A673 (cell line): ENCODE measurements around the gene STX1A. TPM values are rescaled to one million over a fixed set of nuclear protein-coding genes. Genes with fewer than 3 reads are reported as not detected.
A peak's percentile ranks its signal among the peaks of the same experiment; 100 is the strongest.

ENCODE experiments used
- BruUV-seq: library from RNA; stranded (reverse); fragments of 400-500 nt; replicated peaks from 2 replicates; lab custom pipeline; 2021; lab: Mats Ljungman, UMichigan
- CTCF ChIA-PET: fragments of 300-600 bp; sonication (Branson Sonifier 250); formaldehyde crosslinking; loops from one replicate; lab custom pipeline; 2022; ENCODE audit warnings: antibody characterized with exemption; lab: Charles Lee
- POLR2A ChIA-PET: fragments of 300-600 bp; sonication (Branson Sonifier 250); formaldehyde crosslinking; loops from one replicate; lab custom pipeline; 2022; ENCODE audit warnings: antibody characterized with exemption; ENCODE audit not compliant: low non-redundant PET; lab: Charles Lee
- DNase-seq: peaks from one replicate; pipeline ENCODE4 v3.0.0-alpha.2; 2015; ENCODE audit warnings: low spot score
- H3K27ac ChIP-seq: fragments of 200-600 bp; sonication (generic); 2 replicates; pipeline ENCODE4 v1.5.1; 2016; ENCODE audit warnings: mixed run types, low read depth, mild to moderate bottlenecking, mixed read lengths, antibody characterized with exemption, low read length; ENCODE audit not compliant: poor library complexity, severe bottlenecking
- H3K27me3 ChIP-seq: fragments of 200-600 bp; sonication (generic); replicated peaks from 2 replicates; pipeline ENCODE4 v1.6.1; 2017; ENCODE audit warnings: mixed run types, low read depth, mild to moderate bottlenecking, mixed read lengths, antibody characterized with exemption, low read length; ENCODE audit not compliant: insufficient read depth, poor library complexity
- H3K36me3 ChIP-seq: fragments of 200-600 bp; sonication (generic); 2 replicates; pipeline ENCODE4 v1.6.1; 2016; ENCODE audit warnings: mixed run types, mild to moderate bottlenecking, mixed read lengths, antibody characterized with exemption, low read length; ENCODE audit not compliant: insufficient read depth, poor library complexity, severe bottlenecking
- H3K4me1 ChIP-seq: fragments of 200-600 bp; sonication (generic); 2 replicates; pipeline ENCODE4 v1.6.1; 2017; ENCODE audit warnings: mixed run types, mild to moderate bottlenecking, mixed read lengths, antibody characterized with exemption, low read length; ENCODE audit not compliant: insufficient read depth, poor library complexity, severe bottlenecking
- H3K4me3 ChIP-seq: fragments of 200-600 bp; sonication (generic); 2 replicates; pipeline ENCODE4 v1.5.1; 2016; ENCODE audit warnings: low read depth, mixed run types, mild to moderate bottlenecking, mixed read lengths, low read length; ENCODE audit not compliant: poor library complexity, severe bottlenecking
- H3K9me3 ChIP-seq: fragments of 200-600 bp; sonication (generic); 2 replicates; pipeline ENCODE4 v1.6.1; 2016; ENCODE audit warnings: mixed run types, low read depth, mild to moderate bottlenecking, mixed read lengths, antibody characterized with exemption, low read length; ENCODE audit not compliant: poor library complexity, severe bottlenecking
- EZH2 ChIP-seq: fragments of 200-600 bp; sonication (generic); IDR thresholded peaks from 2 replicates; pipeline ENCODE4 v1.6.1; 2017; ENCODE audit warnings: borderline replicate concordance, low read depth, mild to moderate bottlenecking, mixed read lengths, antibody characterized with exemption, low read length; ENCODE audit not compliant: poor library complexity, severe bottlenecking
- intact Hi-C: fragments of 100-400 bp; cut with micrococcal nuclease; formaldehyde crosslinking; loops from one replicate; pipeline ENCODE4 v1.10.0; 2022; ENCODE audit not compliant: unreplicated experiment
- total RNA-seq: library from RNA; stranded (reverse); gene quantifications from 2 replicates; pipeline ENCODE4 v1.2.3, GENCODE V29; 2021
- TF ChIP-seq, protein P1 (sequence below): fragments of 300-800, 200-600 bp; sonication (generic); conservative IDR thresholded peaks from 2 replicates; pipeline ENCODE4 v1.5.1; 2017; ENCODE audit warnings: low read depth, mild to moderate bottlenecking, antibody characterized with exemption, low read length, moderate library complexity, mixed read lengths

The STX1A gene
- total RNA-seq, 1 experiment from 2014 or later, result 47.1 TPM

DNA sequence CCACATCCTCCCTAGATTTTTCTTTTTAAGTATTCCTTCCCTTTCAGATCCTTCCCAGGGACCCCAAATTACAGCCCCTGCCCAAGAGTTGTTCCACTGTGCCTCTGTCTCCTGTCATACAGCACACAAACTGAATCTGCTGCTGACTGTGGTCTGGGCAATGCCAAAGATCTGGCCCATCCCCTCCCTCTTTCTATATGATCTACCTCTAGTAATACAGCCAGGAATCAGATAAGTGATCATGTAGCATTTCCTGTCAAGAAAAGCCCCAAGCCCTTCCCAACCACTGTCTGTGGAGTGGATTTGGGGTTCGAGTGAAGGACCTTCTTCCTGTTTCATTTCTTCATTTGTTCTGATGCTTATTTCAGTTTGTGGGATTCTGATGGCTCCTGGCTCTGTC is 6.7 kb downstream of the STX1A start:
- no peak for TF ChIP-seq EZH2
- TF ChIP-seq, protein P1, sequence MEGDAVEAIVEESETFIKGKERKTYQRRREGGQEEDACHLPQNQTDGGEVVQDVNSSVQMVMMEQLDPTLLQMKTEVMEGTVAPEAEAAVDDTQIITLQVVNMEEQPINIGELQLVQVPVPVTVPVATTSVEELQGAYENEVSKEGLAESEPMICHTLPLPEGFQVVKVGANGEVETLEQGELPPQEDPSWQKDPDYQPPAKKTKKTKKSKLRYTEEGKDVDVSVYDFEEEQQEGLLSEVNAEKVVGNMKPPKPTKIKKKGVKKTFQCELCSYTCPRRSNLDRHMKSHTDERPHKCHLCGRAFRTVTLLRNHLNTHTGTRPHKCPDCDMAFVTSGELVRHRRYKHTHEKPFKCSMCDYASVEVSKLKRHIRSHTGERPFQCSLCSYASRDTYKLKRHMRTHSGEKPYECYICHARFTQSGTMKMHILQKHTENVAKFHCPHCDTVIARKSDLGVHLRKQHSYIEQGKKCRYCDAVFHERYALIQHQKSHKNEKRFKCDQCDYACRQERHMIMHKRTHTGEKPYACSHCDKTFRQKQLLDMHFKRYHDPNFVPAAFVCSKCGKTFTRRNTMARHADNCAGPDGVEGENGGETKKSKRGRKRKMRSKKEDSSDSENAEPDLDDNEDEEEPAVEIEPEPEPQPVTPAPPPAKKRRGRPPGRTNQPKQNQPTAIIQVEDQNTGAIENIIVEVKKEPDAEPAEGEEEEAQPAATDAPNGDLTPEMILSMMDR, result no peak
- peak overlapping the region; percentile 42 for H3K27ac ChIP-seq
- BruUV-seq, result no TSS peak
- no peaks in the 10 kb centered on the region for H3K9me3 ChIP-seq
- POLR2A ChIA-PET, result no interaction called here
- peaks cover 54% of the 10 kb centered on the region for H3K4me1 ChIP-seq
- CTCF ChIA-PET, result no interaction called here
- intact Hi-C loops, result no loop called here
- no peaks in the 10 kb centered on the region for H3K27me3 ChIP-seq
- no peak overlapping the region for H3K4me3 ChIP-seq
- peaks cover 3% of the 10 kb centered on the region for H3K36me3 ChIP-seq
- DNase-seq, result no peak

DNA sequence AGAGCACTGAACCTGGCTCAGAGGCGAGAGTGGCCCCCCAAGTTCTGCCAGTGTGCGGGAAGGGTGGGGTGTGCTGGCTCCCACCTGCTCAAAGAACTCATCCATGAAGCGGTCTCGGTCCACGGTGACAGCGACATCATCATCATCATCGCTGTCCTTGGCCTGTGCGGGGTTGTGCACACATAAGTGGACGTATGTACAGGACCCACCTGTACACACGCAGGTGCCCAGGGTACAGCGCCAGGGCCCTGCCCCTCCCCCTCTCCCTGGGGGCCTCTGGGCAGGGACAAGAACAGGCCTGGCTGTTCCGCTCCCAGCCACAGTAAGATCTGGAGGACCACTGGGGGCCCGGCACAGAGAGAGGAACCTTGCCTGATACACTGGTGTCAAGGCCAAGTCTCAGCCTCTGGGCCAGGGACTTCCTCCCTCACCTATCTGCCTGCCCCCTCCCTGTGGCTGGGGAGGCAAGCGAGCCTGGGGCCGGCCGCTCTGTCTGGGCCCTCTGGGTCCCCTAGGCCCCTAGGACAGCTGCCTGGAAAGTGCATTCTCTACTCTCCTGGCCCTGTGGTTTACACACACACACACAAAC is 10.4 kb downstream of the STX1A start:
- BruUV-seq, result no TSS peak
- intact Hi-C loops, result no loop called here
- CTCF ChIA-PET, result no interaction called here
- H3K27ac ChIP-seq, result peak overlapping the region; percentile 57
- POLR2A ChIA-PET, result interaction anchor here (0.6 kb wide), 1 partner anchor 80 kb away, joined by 5 read pairs; no protein-coding TSS in a partner anchor
- no peaks in the 10 kb centered on the region for H3K9me3 ChIP-seq
- no peaks in the 10 kb centered on the region for H3K27me3 ChIP-seq
- TF ChIP-seq, protein P1, result no peak
- no peak for TF ChIP-seq EZH2
- no peak overlapping the region for H3K4me3 ChIP-seq
- peaks cover 3% of the 10 kb centered on the region for H3K36me3 ChIP-seq
- H3K4me1 ChIP-seq, result peaks cover 66% of the 10 kb centered on the region
- no peak for DNase-seq

DNA sequence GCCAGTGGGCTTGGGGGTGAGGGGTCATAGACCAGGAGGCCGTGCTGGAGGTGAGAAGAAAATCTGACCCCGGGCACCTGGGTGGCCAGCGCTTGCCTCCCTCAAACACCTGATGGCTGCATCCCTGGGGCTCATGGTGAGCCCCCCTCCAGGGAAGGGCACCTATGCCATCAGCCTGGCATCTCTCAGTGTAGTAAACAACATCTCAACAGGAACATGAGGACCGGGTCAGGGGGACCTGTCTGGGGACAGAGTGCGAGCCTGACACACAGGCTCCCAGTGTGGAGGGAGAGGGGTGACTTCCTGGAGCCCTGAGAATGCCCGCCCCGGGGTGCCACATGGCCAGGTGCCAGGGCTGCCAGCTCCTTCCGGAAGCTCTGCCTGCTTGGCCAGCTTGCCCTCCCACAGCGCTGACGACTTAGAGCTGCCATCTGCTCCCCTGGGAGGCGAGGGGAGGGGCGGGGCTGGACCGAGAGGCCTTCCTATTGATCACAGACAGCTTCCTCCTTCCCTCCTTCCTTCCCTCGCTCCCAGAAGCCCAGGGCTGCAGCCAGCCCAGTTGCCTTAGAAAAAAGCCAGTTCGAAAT is 12.3 kb downstream of the STX1A start:
- Histone ChIP-seq H3K27ac (peak overlapping the region; percentile 97), H3K4me1 (peaks cover 73% of the 10 kb centered on the region), H3K36me3 (peaks cover 16% of the 10 kb centered on the region), H3K27me3 (no peaks in the 10 kb centered on the region), H3K4me3 (no peak overlapping the region), H3K9me3 (no peaks in the 10 kb centered on the region)
- peak; percentile 97 for DNase-seq
- POLR2A ChIA-PET, result interaction anchor here (0.5 to 1.2 kb wide), 2 partner anchors 106 to 151 kb away, joined by 3 to 18 read pairs; no protein-coding TSS in a partner anchor
- CTCF ChIA-PET, result interaction anchor here (0.6 to 3.0 kb wide), 2 partner anchors 18 to 40 kb away, joined by 4 to 9 read pairs; no protein-coding TSS in a partner anchor
- no TSS peak for BruUV-seq
- intact Hi-C loops, result no loop called here
- TF ChIP-seq EZH2, result no peak
- TF ChIP-seq, protein P1, result no peak
